GM12872 (cell line): ENCODE measurements around the gene UBAC1.

Experiments
- TF ChIP-seq, protein P1 (sequence below): IDR thresholded peaks from 3 replicates; pipeline ENCODE4 v1.5.1; 2011; ENCODE audit warnings: low read depth, mild to moderate bottlenecking, low read length, moderate library complexity; ENCODE audit not compliant: insufficient read depth

UBAC1 gene

GRCh38 chr9:135886147-135886981 is 74.8 kb downstream of the UBAC1 start:
- TF ChIP-seq, protein P1, sequence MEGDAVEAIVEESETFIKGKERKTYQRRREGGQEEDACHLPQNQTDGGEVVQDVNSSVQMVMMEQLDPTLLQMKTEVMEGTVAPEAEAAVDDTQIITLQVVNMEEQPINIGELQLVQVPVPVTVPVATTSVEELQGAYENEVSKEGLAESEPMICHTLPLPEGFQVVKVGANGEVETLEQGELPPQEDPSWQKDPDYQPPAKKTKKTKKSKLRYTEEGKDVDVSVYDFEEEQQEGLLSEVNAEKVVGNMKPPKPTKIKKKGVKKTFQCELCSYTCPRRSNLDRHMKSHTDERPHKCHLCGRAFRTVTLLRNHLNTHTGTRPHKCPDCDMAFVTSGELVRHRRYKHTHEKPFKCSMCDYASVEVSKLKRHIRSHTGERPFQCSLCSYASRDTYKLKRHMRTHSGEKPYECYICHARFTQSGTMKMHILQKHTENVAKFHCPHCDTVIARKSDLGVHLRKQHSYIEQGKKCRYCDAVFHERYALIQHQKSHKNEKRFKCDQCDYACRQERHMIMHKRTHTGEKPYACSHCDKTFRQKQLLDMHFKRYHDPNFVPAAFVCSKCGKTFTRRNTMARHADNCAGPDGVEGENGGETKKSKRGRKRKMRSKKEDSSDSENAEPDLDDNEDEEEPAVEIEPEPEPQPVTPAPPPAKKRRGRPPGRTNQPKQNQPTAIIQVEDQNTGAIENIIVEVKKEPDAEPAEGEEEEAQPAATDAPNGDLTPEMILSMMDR, result no peak

DNA sequence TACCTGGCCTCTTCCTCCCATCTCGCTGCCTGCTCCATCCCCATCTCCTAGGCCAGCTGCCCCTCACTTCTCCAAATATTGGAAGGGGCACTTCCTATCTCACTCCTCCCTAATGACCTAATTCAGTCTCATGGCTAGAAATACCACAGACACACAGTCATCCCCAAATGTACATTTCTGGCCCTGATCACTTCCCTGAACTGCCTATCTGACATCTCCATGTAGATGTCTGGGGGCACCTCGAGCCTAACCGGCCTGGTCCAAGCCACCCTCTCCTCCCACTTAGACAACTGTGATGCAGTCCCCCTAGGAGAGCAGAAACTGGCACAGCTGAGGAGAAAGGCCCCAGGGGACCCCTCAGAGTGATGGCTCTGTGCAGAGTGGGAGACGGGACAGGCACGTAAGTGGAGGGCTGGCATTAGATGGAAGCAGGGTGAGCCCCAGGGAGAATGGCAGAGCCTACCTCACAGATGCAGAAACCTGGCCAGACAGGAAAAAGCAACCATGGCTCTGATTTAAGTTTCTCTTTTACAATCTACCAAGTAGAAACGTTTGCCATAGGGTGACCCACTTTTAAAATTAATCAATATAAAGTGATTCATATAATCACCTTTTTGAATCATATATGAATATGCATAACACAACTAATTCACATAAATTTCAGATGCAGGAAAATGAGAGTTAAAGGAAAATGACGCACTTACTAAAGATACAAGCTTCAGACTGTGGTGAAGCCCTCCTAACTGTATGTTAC is 75.9 kb downstream of the UBAC1 start:
- TF ChIP-seq, protein P1, result no peak

DNA sequence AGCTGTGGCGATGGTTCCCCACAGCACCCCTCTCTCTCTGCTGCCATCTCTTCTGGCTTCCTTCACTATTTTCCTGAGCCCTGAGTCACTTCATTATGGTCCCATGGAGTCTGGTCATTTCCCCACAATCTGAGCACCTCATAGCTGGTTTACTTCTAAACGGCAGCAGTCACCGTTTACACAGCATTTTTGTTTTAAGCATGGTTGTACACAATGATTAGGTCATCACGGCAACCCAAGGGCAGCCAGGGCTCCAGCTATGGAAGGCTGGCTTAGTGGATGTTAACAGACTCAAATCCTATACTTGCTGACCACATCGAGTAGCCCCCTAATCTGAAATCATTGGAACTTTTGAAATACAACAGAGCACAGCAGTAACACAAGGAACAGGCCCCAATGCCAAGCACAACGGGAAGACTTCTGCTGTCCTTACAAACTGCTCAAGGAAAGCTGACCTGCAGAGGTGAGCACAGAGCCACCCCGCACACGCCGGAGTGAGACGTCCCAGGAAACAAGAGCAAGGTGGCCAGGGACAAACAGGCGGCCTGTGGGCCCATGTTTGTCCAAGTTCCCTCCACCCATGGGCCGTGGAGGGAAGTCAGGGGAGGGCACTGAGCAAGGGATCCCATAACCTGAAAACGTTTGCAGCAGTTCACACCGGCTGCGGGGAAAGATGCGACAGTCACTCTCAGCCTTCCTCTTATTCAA is 76.7 kb downstream of the UBAC1 start:
- TF ChIP-seq, protein P1, result no peak

DNA sequence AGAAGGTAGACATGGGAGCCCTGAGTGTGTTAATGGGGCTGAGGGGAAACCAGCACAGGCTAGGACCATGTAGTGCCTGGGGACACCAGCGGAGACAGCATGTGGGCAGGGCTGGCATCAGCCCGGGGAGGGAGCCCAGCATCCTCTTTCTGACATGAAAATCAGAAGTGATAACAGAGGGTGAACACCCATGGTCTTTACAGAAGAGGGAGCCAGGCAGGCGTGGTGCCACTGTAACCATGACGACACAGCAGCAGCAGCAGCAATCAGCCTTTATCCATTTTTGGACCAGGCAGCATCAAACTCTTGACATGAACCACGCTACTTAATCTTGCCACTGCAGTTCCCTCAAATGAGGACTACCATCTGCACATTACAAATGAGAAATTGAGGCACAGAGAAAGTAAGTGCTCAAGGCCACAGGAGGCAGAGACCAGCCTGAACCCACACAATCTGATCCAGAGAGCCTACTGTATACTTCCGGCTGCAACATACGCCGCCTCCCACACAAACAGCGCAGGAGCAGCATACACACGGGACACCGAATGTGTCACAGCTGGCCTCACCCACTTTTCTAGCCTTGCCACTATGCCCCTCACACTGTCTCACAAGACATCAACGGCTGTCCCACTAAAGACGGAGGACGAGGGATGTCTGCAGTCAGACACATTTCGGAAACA is 77.6 kb downstream of the UBAC1 start:
- TF ChIP-seq, protein P1, result no peak
